Subcutaneous adipose tissue (tissue), 4 donors: ENCODE results near the gene FHAD1. TPM values are rescaled to one million over a fixed set of nuclear protein-coding genes. Genes with fewer than 3 reads are reported as not detected.

Experiments
- total RNA-seq, 4 donors: library from RNA; depleted of rRNA; stranded (reverse); fragments of >200 nt; gene quantifications; one replicate each; pipeline ENCODE4 v1.1.0, GENCODE V29; 2016
- TF ChIP-seq, protein P1 (sequence below): fragments of 450-650 bp; IDR thresholded peaks from one replicate; pipeline ENCODE4 v1.5.1; 2016; ENCODE audit warnings: low read depth, mild to moderate bottlenecking, control low read depth, antibody characterized with exemption, moderate library complexity

FHAD1 gene
- total RNA-seq, 4 donors from 2014 or later: 1.1 to 1.7 TPM; not detected in 2

DNA sequence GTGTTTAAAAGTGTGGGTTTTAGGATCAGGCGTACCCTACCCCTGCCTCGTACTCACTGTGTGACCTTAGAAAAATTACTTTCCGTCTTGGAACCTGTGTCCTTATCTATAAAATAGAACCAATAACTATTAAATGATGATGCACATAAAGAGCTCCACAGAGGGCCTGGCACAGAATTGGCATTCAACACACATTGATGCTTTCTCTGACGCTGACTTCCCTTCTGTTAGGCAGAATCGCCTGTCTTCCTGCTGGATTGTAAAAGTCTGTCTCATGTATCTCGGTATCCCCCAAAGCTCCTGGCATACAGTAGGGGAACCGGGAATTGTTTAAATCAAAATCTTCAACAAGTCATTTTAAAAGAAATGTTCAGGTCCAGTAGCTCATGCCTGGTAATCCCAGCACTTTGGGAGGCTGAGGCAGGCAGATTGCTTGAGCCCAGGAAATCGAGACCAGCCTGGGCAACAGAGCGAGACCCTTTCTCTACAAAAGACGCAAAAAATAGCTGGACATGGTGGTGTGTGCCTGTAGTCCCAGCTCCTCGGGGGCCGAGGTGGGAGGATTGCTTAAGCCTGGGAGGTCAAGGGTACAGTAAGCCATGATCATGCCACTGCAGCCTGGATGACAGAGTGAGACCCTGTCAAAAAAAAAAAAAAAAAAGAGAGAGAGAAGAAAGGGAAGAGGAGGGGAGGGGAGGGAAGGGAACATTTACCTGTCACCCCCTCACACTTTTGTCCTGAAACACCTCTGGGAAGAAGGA lies 41.3 kb upstream of the FHAD1 start:
- TF ChIP-seq, protein P1, sequence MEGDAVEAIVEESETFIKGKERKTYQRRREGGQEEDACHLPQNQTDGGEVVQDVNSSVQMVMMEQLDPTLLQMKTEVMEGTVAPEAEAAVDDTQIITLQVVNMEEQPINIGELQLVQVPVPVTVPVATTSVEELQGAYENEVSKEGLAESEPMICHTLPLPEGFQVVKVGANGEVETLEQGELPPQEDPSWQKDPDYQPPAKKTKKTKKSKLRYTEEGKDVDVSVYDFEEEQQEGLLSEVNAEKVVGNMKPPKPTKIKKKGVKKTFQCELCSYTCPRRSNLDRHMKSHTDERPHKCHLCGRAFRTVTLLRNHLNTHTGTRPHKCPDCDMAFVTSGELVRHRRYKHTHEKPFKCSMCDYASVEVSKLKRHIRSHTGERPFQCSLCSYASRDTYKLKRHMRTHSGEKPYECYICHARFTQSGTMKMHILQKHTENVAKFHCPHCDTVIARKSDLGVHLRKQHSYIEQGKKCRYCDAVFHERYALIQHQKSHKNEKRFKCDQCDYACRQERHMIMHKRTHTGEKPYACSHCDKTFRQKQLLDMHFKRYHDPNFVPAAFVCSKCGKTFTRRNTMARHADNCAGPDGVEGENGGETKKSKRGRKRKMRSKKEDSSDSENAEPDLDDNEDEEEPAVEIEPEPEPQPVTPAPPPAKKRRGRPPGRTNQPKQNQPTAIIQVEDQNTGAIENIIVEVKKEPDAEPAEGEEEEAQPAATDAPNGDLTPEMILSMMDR: no peak

DNA sequence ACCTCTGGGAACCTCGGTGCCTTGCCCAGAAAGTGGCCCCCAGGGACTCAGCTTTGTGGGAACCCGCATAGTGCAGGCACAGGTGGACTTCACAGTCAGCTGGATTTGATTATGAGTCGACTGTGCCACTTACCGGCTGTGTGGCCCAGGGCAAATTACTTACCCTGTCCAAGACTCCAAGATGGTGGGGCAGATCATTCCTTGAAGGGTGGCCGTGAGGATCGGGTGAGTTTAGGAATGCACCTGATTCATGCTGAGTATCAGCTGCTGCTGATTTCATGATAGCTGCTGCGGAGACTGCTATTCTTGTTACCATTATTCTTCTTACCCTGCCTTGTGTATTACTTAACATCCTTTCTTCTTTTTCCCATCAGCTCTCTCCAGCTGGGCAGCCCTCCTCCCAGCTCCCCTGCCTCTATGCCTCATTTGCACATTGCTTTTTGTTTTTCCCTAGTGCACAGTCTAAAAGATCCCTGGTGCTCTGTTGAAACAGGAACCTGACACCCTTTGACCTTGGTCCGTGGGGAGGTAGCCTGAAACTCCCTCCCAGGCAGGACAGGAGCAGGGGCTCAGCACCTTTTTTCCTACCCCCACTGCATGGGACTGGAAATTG lies 40.5 kb upstream of the FHAD1 start:
- TF ChIP-seq, protein P1: no peak

DNA sequence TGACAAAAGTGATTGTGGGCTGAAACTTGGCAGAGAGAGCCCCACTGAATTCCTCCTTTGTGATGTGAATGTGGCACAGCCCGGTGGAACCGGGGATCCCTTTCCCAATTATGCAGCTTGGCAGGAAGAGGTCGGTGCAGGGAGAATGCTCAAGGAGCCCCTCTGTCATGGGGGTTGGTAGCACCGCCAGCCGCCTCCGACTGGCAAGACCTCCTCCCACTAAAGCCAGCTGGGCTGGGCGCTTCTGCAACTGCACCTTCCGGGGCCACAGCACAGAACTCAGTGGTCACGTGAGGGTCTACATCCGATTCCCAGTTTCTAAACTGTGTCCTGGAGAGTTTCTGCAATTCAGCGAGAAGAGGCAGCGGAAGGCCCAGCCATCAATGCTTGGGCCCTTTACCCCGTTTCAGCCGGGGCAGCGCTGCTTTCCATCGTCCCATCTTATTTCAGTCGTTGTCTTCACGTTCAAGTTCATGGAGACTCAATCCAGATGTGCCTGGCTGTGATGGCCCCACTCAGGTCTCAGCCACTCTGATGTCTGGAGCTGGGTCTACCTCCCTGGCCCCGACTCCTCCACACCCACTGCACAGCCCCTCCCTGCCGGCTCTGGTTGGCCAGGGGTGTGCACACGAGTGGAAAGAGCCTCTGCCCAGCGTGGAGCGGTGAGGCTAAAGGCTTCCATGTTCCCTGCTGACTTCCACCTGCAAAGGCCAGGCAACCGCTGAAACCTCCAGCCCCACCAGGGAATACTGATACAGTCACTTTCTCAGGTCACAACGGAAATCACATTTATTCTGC lies 39.8 kb upstream of the FHAD1 start:
- TF ChIP-seq, protein P1: no peak

DNA sequence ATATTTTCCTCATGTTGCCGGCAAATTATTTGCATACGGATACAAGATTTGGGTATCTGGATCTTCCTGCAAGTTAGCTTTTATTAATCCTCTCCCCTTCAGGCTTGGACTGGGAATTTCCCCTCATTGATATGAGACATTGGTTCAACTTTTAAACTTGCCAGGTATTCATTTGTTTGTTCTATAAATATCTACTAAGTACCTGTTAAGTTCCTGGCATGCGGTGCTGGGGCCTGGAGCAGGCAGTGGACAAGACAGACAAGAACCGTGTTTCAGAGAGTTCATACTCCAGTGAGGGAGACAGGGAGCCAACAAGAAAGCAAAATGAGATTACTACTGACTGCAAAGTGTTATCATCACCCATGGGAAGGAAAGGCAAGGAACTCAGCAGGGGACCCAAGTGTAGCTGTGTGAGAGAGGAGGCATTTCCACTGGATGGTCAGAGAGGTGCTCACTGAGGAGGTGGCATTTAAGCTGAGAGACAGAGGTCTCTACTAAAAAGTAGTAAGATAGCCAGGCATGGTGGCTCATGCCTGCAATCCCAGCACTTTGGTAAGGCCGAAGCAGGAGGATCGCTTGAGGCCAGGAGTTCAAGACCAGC lies 39.1 kb upstream of the FHAD1 start:
- TF ChIP-seq, protein P1: no peak

DNA sequence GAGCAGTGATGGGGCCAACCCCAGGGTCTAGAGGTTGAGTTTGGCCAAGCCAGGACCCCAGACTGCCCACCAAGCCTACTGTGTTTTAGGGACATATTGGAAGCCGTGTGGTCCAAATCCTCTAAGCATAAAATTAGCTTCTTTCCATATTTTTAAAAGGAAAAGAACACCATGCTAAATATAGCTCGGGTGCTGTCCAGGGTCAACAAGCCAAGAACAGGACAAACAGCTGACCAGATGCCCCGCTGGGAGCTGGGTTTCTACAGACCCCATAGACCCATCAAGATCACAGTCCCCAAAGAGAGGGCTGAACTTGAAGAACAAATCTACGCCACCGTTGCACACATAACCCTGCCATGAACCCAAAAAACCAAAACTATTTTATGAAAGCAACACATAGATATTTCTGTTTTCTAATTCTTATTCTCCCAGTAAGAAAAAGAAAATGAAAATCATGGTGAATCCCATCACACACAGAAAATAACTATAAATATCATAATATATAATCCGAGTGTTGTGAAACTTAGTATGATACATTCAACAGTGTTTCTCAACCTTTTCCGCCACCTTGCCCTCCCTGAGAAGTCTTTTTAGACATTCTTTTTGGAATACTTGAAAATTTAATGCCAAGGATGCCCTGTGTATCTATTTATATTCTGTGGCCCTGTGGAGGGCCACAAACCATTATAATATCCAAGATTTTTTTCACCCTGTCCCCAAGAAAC lies 36.2 kb upstream of the FHAD1 start:
- TF ChIP-seq, protein P1: no peak

DNA sequence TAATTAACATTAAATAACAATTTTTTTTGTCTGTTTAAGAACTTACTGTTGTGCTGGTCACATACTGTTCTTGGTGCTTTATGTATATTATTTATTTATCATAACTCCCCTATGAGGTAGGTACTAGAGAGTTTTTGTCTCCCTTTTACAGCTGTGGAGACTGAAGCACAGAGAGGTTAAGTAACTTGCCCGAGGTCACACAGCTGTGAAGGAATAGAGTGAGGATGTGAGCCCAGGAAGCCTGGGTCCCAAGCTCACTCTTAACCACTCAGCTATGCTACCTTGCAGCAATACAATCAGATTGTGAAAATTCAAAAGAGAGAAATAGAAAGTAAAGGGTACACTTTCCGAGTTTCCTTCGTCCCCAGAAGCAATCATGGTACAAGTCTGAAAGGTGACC lies 35.6 kb upstream of the FHAD1 start:
- TF ChIP-seq, protein P1: no peak
